ENCODE measurements around the gene ROPN1L. TPM values are rescaled to one million over a fixed set of nuclear protein-coding genes. Genes with fewer than 3 reads are reported as not detected.

Gene ROPN1L
- total and polyA plus RNA-seq, 2 donors (not counting 1 experiment from before 2014, with no cell fraction given): 0.91 TPM; not detected in 1

GRCh38 chr5:10477943-10478342 is 36.3 kb downstream of the ROPN1L start:
- H3K4me3 ChIP-seq (ENCODE audit: control extremely low read depth in 1 of 5, extremely low read depth in 1 of 5, insufficient read depth in 1 of 5, low read depth in 2 of 5, low read length in 4 of 5): no peak overlapping the region
- ATAC-seq (ENCODE audit: low read depth): no peak
- H3K4me1 Mint-ChIP-seq: peaks cover 17% of the 10 kb centered on the region
- no peaks in the 10 kb centered on the region for H3K9me3 Mint-ChIP-seq (ENCODE audit: insufficient read depth)
- no peak overlapping the region for H2AFZ ChIP-seq (ENCODE audit: insufficient read depth, low read depth, low read length, poor library complexity, severe bottlenecking)
- no peaks in the 10 kb centered on the region for H3K79me2 ChIP-seq (ENCODE audit: control insufficient read depth, insufficient read depth, low read length)
- 95% methylated on average over 6 of the region's 6 CpGs for WGBS (ENCODE audit: insufficient coverage)
- intact Hi-C loops (cut with micrococcal nuclease): no loop called here
- H3K4me1 ChIP-seq (ENCODE audit: control insufficient read depth in 2 of 2, insufficient read depth in 2 of 2, low read length in 2 of 2): peaks cover 0 to 7% of the 10 kb centered on the region in 2 donors
- POLR2A ChIA-PET: interaction anchor here (0.6 kb wide), 1 partner anchor 19 kb away, joined by 3 read pairs; no protein-coding TSS in a partner anchor
- H3K36me3 ChIP-seq (replicated peaks in 1 of 2; ENCODE audit: control extremely low read depth in 1 of 2, control insufficient read depth in 1 of 2, extremely low read depth in 1 of 2, insufficient read depth in 2 of 2, low read length in 1 of 2): no peaks in the 10 kb centered on the region
- CTCF ChIA-PET: no interaction called here
- no peak for TF ChIP-seq CTCF (IDR thresholded peaks at IDR 0.05)
- no peak for TF ChIP-seq EZH2 (IDR thresholded peaks at IDR 0.05; ENCODE audit: borderline replicate concordance, insufficient read depth, low read depth, low read length, poor library complexity, severe bottlenecking)
- no peak overlapping the region for H3K9ac ChIP-seq (ENCODE audit: low read length)
- H3K4me3 Mint-ChIP-seq: no peak overlapping the region
- H3K27me3 Mint-ChIP-seq: peaks cover 4% of the 10 kb centered on the region
- peaks cover 0 to 3% (median 0%) of the 10 kb centered on the region in 4 experiments for H3K27me3 ChIP-seq (replicated peaks in 1 of 4; ENCODE audit: control extremely low read depth in 1 of 4, control insufficient read depth in 3 of 4, insufficient read depth in 4 of 4, low read length in 3 of 4)
- H3K9me3 ChIP-seq (ENCODE audit: control extremely low read depth in 1 of 3, control insufficient read depth in 2 of 3, insufficient read depth in 1 of 3, low read length in 2 of 3): peaks cover 0 to 13% (median 8%) of the 10 kb centered on the region in 3 donors
- no peak for DNase-seq
- no peak overlapping the region for H3K27ac Mint-ChIP-seq
- H4K20me1 ChIP-seq (ENCODE audit: control insufficient read depth, insufficient read depth, low read length, poor library complexity, severe bottlenecking): no peaks in the 10 kb centered on the region
- H3K4me2 ChIP-seq (replicated peaks; ENCODE audit: low read depth, low read length, poor library complexity, severe bottlenecking): no peak overlapping the region
- no peak overlapping the region for H3K27ac ChIP-seq (ENCODE audit: low read length in 2 of 2)

- Histone ChIP-seq H3K79me2 (ENCODE audit: control insufficient read depth, insufficient read depth, low read length) (no peaks in the 10 kb centered on the region), H2AFZ (ENCODE audit: insufficient read depth, low read depth, low read length, poor library complexity, severe bottlenecking) (no peak overlapping the region), H3K4me2 (replicated peaks; ENCODE audit: low read depth, low read length, poor library complexity, severe bottlenecking) (no peak overlapping the region), H3K36me3 (replicated peaks in 1 of 2; ENCODE audit: control extremely low read depth in 1 of 2, control insufficient read depth in 1 of 2, extremely low read depth in 1 of 2, insufficient read depth in 2 of 2, low read length in 1 of 2) (no peaks in the 10 kb centered on the region), H3K27ac (ENCODE audit: low read length in 2 of 2) (no peak overlapping the region), H3K4me1 (ENCODE audit: control insufficient read depth in 2 of 2, insufficient read depth in 2 of 2, low read length in 2 of 2) (peaks cover 0 to 7% of the 10 kb centered on the region in 2 donors), H3K27me3 (replicated peaks in 1 of 4; ENCODE audit: control extremely low read depth in 1 of 4, control insufficient read depth in 3 of 4, insufficient read depth in 4 of 4, low read length in 3 of 4) (peaks cover 0 to 3% (median 0%) of the 10 kb centered on the region in 4 experiments), H4K20me1 (ENCODE audit: control insufficient read depth, insufficient read depth, low read length, poor library complexity, severe bottlenecking) (no peaks in the 10 kb centered on the region), H3K9me3 (ENCODE audit: control extremely low read depth in 1 of 3, control insufficient read depth in 2 of 3, insufficient read depth in 1 of 3, low read length in 2 of 3) (peaks cover 0 to 13% (median 8%) of the 10 kb centered on the region in 3 donors), H3K4me3 (ENCODE audit: control extremely low read depth in 1 of 5, extremely low read depth in 1 of 5, insufficient read depth in 1 of 5, low read depth in 2 of 5, low read length in 4 of 5) (no peak overlapping the region), H3K9ac (ENCODE audit: low read length) (no peak overlapping the region)
- H3K27me3 Mint-ChIP-seq: peaks cover 4% of the 10 kb centered on the region
- no peak overlapping the region for H3K4me3 Mint-ChIP-seq
- ChIA-PET CTCF (no interaction called here), POLR2A (interaction anchor here (0.6 kb wide), 1 partner anchor 20 kb away, joined by 3 read pairs; no protein-coding TSS in a partner anchor)
- no peak overlapping the region for H3K27ac Mint-ChIP-seq
- intact Hi-C loops (cut with micrococcal nuclease): no loop called here
- ATAC-seq (ENCODE audit: low read depth): no peak
- DNase-seq: no peak
- 97% methylated on average over 5 of the region's 5 CpGs for WGBS (ENCODE audit: insufficient coverage)
- TF ChIP-seq CTCF (IDR thresholded peaks at IDR 0.05): no peak
- peaks cover 17% of the 10 kb centered on the region for H3K4me1 Mint-ChIP-seq
- H3K9me3 Mint-ChIP-seq (ENCODE audit: insufficient read depth): no peaks in the 10 kb centered on the region
Measured at GRCh38 chr5:10478436-10478835, 36.8 kb downstream of the ROPN1L start.
